Suprapubic skin (tissue), 4 donors: ENCODE results near the gene PVRIG. TPM values are rescaled to one million over a fixed set of nuclear protein-coding genes. Genes with fewer than 3 reads are reported as not detected.
"Not testable (repeated sequence)": the region's sequence is repeated elsewhere in the genome, so short reads cannot be mapped to it uniquely, and the experiment has no call there.

Experiments
- DNase-seq, 2 donors: peaks; one replicate each; pipeline ENCODE4 v3.0.0-alpha.2; 2019; ENCODE audit warnings: low spot score in 2 of 2
- H3K27ac ChIP-seq: fragments of 200-600 bp; sonication (generic); one replicate; pipeline ENCODE4 v1.5.1; 2019
- H3K27me3 ChIP-seq: fragments of 200-600 bp; sonication (generic); one replicate; pipeline ENCODE4 v1.5.1; 2019
- H3K36me3 ChIP-seq: fragments of 200-600 bp; sonication (generic); one replicate; pipeline ENCODE4 v1.5.1; 2019
- H3K4me1 ChIP-seq: fragments of 200-600 bp; sonication (generic); one replicate; pipeline ENCODE4 v1.5.1; 2019
- H3K4me3 ChIP-seq: fragments of 200-600 bp; sonication (generic); one replicate; pipeline ENCODE4 v1.5.1; 2019; ENCODE audit warnings: mild to moderate bottlenecking
- H3K9me3 ChIP-seq: fragments of 200-600 bp; sonication (generic); one replicate; pipeline ENCODE4 v1.5.1; 2019
- CTCF ChIP-seq, 2 donors: fragments of 200-600 bp in 1 of 2; fragments of 450-650 bp in 1 of 2; sonication (generic) in 1 of 2; IDR thresholded peaks; one replicate each; pipeline ENCODE4 v1.5.1; 2016 to 2019; ENCODE audit warnings: antibody characterized with exemption in 2 of 2, mild to moderate bottlenecking in 1 of 2, moderate library complexity in 1 of 2
- EP300 ChIP-seq: sonication (generic); formaldehyde crosslinking; IDR thresholded peaks from one replicate; pipeline ENCODE4 v1.6.1; 2017; ENCODE audit warnings: antibody characterized with exemption
- POLR2A ChIP-seq, 2 donors: fragments of 450-650 bp; IDR thresholded peaks; one replicate each; pipeline ENCODE4 v1.6.1; 2017; ENCODE audit warnings: antibody characterized with exemption in 2 of 2, mild to moderate bottlenecking in 2 of 2, moderate library complexity in 2 of 2
- POLR2AphosphoS5 ChIP-seq, 3 donors: sonication (generic); formaldehyde crosslinking; IDR thresholded peaks; one replicate each; pipeline ENCODE4 v1.6.1; 2017; ENCODE audit warnings: antibody characterized with exemption in 3 of 3
- whole genome bisulfite sequencing: methylation state at CpG from one replicate; pipeline ENCODE4 v1.1.5; 2018; 5-methylcytosine and 5-hydroxymethylcytosine counted together
- total RNA-seq, 4 donors: library from RNA; depleted of rRNA; stranded (reverse); fragments of >200 nt; gene quantifications; one replicate each; pipeline ENCODE4 v1.1.0, GENCODE V29; 2016

The PVRIG gene
- total RNA-seq, 4 donors from 2014 or later: not detected

GRCh38 chr7:100192969-100193368 is 26.8 kb upstream of the PVRIG start:
- Histone ChIP-seq H3K36me3 (no peaks in the 10 kb centered on the region), H3K27ac (no peak overlapping the region), H3K9me3 (no peaks in the 10 kb centered on the region), H3K4me3 (no peak overlapping the region), H3K4me1 (peaks cover 2% of the 10 kb centered on the region), H3K27me3 (no peaks in the 10 kb centered on the region)
- no peak for TF ChIP-seq CTCF (IDR thresholded peaks at IDR 0.05)
- TF ChIP-seq POLR2AphosphoS5 (IDR thresholded peaks at IDR 0.05): no peak
- TF ChIP-seq EP300: no peak
- no peak for TF ChIP-seq POLR2A (IDR thresholded peaks at IDR 0.05)
- no peak for DNase-seq
- WGBS: 72% methylated on average over 3 of the region's 3 CpGs

GRCh38 chr7:100195222-100195621 is 24.5 kb upstream of the PVRIG start:
- peaks cover under 1% of the 10 kb centered on the region for H3K4me1 ChIP-seq

GRCh38 chr7:100195901-100196322 is 23.8 kb upstream of the PVRIG start:
- WGBS: 93% methylated on average over 6 of the region's 6 CpGs
- not testable (repeated sequence) for H3K4me1 ChIP-seq, H3K9me3 ChIP-seq, H3K4me3 ChIP-seq, H3K27me3 ChIP-seq, H3K27ac ChIP-seq, H3K36me3 ChIP-seq, DNase-seq

More at GRCh38 chr7:100195222-100195621, 24.5 kb upstream of the PVRIG start:
- Histone ChIP-seq H3K4me3 (no peak overlapping the region), H3K36me3 (no peaks in the 10 kb centered on the region), H3K27ac (no peak overlapping the region), H3K27me3 (no peaks in the 10 kb centered on the region), H3K9me3 (no peaks in the 10 kb centered on the region)
- TF ChIP-seq EP300 (no peak), POLR2A (IDR thresholded peaks at IDR 0.05) (no peak), CTCF (IDR thresholded peaks at IDR 0.05) (no peak), POLR2AphosphoS5 (IDR thresholded peaks at IDR 0.05) (no peak)
- WGBS: 88% methylated on average over 2 of the region's 2 CpGs
- DNase-seq: no peak

- Histone ChIP-seq H3K36me3 (no peaks in the 10 kb centered on the region), H3K4me3 (no peak overlapping the region), H3K27ac (no peak overlapping the region), H3K27me3 (no peaks in the 10 kb centered on the region), H3K9me3 (no peaks in the 10 kb centered on the region), H3K4me1 (no peaks in the 10 kb centered on the region)
- TF ChIP-seq EP300: no peak
- TF ChIP-seq POLR2AphosphoS5 (IDR thresholded peaks at IDR 0.05): no peak
- no peak for TF ChIP-seq POLR2A (IDR thresholded peaks at IDR 0.05)
- TF ChIP-seq CTCF (IDR thresholded peaks at IDR 0.05): no peak
- 90% methylated on average over 10 of the region's 10 CpGs for WGBS
- DNase-seq: no peak
Observed at GRCh38 chr7:100198266-100198665, 21.5 kb upstream of the PVRIG start.

GRCh38 chr7:100200693-100201092 is 19.1 kb upstream of the PVRIG start:
- Histone ChIP-seq H3K27ac (no peak overlapping the region), H3K4me1 (no peaks in the 10 kb centered on the region), H3K4me3 (no peak overlapping the region), H3K9me3 (no peaks in the 10 kb centered on the region), H3K27me3 (no peaks in the 10 kb centered on the region), H3K36me3 (no peaks in the 10 kb centered on the region)
- TF ChIP-seq CTCF (IDR thresholded peaks at IDR 0.05) (no peak), POLR2A (IDR thresholded peaks at IDR 0.05) (no peak), EP300 (no peak)
- WGBS: 89% methylated on average over 10 of the region's 11 CpGs
- DNase-seq: no peak

GRCh38 chr7:100204454-100204853 is 15.3 kb upstream of the PVRIG start:
- Histone ChIP-seq H3K4me3 (no peak overlapping the region), H3K27ac (no peak overlapping the region), H3K9me3 (no peaks in the 10 kb centered on the region), H3K27me3 (no peaks in the 10 kb centered on the region), H3K36me3 (no peaks in the 10 kb centered on the region), H3K4me1 (no peaks in the 10 kb centered on the region)
- no peak for TF ChIP-seq POLR2A (IDR thresholded peaks at IDR 0.05)
- no peak for TF ChIP-seq POLR2AphosphoS5 (IDR thresholded peaks at IDR 0.05)
- no peak for TF ChIP-seq CTCF (IDR thresholded peaks at IDR 0.05)
- TF ChIP-seq EP300: no peak
- WGBS: 86% methylated on average over 9 of the region's 9 CpGs
- DNase-seq: no peak
